ENCODE data around the gene CYLD. TPM values are rescaled to one million over a fixed set of nuclear protein-coding genes. Genes with fewer than 3 reads are reported as not detected.

CYLD gene
- total and polyA plus RNA-seq, 10 of the 15 experiments (the other 5 are each of a cell fraction or from before 2014, with no cell fraction given): 19.2 to 106 (median 46.1) TPM

- Histone ChIP-seq H3K4me1 (ENCODE audit: control insufficient read depth, insufficient read depth, low read length) (peaks cover 20% of the 10 kb centered on the region), H3K27me3 (replicated peaks in 1 of 2; ENCODE audit: control insufficient read depth in 2 of 2, insufficient read depth in 2 of 2, low read length in 1 of 2) (no peaks in the 10 kb centered on the region), H3K27ac (ENCODE audit: control insufficient read depth, insufficient read depth) (no peak overlapping the region), H3K36me3 (ENCODE audit: control insufficient read depth in 2 of 2, insufficient read depth in 2 of 2, low read length in 1 of 2) (peaks cover 0 to 8% of the 10 kb centered on the region in 2 experiments; a peak in 3 of 4 replicates), H3K4me3 (no peak overlapping the region), H3K9ac (ENCODE audit: control insufficient read depth, insufficient read depth, low read length) (no peak overlapping the region), H2AFZ (ENCODE audit: control insufficient read depth, low read depth, low read length) (no peak overlapping the region), H3K9me3 (replicated peaks; ENCODE audit: control insufficient read depth, insufficient read depth, low read length) (peaks cover 11% of the 10 kb centered on the region), H4K20me1 (ENCODE audit: control insufficient read depth, insufficient read depth) (no peaks in the 10 kb centered on the region), H3K79me2 (ENCODE audit: control insufficient read depth, insufficient read depth, low read length) (no peaks in the 10 kb centered on the region), H3K4me2 (ENCODE audit: control insufficient read depth, insufficient read depth) (no peak overlapping the region)
- intact Hi-C loops (cut with micrococcal nuclease; ENCODE audit: unreplicated experiment) (no loop called here), in situ Hi-C loops (cut with MboI) (no loop called here)
- ChIA-PET SMC1A (ENCODE audit: uncharacterized antibody, unreplicated experiment) (no interaction called here), POLR2A (no interaction called here), RAD21 (ENCODE audit: unreplicated experiment) (no interaction called here), CTCF (no interaction called here)
- TF ChIP-seq MAX (IDR thresholded peaks at IDR 0.05; ENCODE audit: low read depth, low read length): no peak
- no peak for TF ChIP-seq BCL11A (IDR thresholded peaks at IDR 0.05; ENCODE audit: low read depth, low read length)
- TF ChIP-seq MXI1 (IDR thresholded peaks at IDR 0.05; ENCODE audit: low read depth, low read length): no peak
- no peak for TF ChIP-seq ELK1 (IDR thresholded peaks at IDR 0.05; ENCODE audit: low read depth, low read length)
- TF ChIP-seq SKIL (IDR thresholded peaks at IDR 0.05; ENCODE audit: low read depth, poor library complexity, severe bottlenecking): no peak
- TF ChIP-seq YBX1 (IDR thresholded peaks at IDR 0.05): no peak
- 86% methylated on average over 3 of the region's 3 CpGs for WGBS (ENCODE audit: insufficient coverage, insufficient replicate concordance, low lambda C conversion rate, missing lambda C conversion rate)
- FAIRE-seq (no peak), ATAC-seq (no peak), DNase-seq (ENCODE audit: low read depth, low spot score) (no peak)
- BruUV-seq (replicated peaks): no TSS peak
These were observed 35.6 kb upstream of the CYLD start for GRCh38 chr16:50706250-50706649.
